NCI-H2029 (cell line): ENCODE data around the gene PDE7B.
"Not testable (repeated sequence)": the region's sequence is repeated elsewhere in the genome, so short reads cannot be mapped to it uniquely, and the experiment has no call there.

ENCODE experiments used
- DNase-seq: peaks from one replicate; lab custom pipeline; 2025; lab: John Stamatoyannopoulos, UW

PDE7B gene

DNA sequence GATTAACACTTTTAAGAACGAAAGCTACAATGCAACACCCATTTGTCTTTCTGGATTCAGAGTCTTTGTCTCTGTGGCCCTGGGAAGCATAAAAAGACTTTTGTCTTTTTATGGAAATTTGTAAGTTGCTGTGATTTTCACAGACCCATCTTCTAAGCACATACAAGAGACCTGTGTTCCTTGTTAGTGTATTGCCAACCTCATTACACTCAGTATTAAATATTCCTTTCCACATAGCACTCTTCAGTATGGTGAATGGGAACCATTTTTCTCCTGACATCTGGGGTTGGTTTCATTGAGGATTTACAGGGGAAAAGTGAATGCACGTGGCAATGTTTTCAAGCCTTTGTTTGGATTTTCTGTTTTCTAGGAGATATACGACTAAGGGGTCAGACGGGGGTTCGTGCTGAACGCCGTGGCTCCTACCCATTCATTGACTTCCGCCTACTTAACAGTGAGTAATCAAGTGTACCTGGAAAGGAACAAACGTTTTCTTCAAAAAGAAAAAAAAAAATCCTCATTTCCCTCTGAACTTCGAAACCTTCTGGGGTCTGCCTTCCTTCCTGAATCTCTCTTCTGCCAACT lies 257.0 kb downstream of the PDE7B start:
- DNase-seq: no peak

DNA sequence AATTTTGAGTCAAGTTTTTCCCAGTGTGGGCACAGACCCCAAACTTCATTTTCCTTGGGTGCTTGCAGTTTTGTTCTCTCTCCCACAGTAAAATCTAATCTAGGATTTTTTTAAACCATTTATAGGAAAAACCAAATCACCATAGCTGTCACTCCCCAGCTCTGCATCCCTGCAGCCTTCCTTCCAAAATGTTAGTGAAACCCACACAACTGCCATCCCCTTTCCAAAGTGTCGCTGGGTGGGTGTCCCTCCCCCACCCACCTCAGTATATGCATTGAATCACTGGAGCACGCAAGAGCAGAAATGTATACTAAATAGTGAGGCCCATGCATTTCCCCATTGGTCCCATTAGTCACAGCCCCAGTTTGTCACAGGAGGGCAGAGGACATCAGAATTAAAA lies 260.3 kb downstream of the PDE7B start:
- DNase-seq: no peak

DNA sequence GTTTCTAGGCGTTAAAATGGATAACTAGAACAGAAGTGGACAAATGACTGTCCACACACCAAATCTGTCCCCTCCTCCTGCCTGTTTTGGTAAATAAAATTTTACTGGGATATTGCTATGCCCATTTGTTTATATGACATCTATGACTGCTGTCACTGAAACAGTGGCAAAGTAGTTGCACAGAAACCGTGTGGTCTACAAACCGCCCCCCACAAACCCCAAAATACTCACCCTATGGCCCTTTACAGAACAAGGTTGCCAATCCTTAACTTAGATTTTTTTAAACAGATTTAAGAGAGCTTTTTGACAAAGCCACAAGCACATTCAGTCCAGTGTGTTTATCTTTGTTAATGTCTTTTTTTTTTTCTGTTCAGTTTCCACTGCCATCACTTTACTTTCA lies 260.8 kb downstream of the PDE7B start:
- DNase-seq: no peak

DNA sequence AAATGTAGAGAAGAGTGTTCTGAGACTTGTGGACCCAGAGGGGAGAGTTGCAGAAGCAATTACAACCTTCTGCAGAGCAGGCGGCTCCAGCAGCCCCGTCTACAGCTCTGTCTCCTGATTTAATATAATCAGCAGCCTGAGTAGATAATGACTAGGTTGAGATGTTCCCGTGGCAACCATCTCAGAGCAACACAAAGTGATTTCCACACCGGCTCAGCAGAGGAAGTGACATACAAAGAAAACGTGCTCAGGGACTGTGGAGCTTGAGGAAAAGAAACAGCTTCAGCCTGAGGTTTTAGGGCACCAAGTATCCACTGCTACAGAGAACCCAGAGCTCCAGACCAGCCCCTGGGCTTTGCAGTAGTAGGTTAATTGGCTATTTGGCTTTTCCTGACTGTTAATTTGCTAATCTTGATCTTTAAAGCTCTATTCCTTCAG lies 262.3 kb downstream of the PDE7B start:
- peak; percentile 36 for DNase-seq

DNA sequence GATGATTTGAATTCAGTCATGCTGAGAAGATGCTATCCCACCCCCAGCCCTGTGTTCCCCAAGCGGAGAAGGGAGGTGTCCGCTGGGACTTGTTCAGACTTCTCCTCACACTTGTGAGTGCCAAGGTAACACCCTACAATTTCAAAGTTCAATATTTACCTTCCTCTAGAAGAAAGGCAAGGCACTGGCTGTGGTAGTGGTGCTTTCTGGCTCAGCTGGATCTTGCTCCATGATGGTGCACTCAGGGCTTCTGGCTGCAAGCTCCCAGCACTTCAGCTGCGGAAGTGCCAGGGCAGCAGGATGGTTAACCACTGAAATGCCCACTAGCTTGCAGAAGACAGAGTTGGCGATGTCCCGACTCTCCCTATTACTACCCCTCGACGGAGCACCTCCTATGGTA lies 263.2 kb downstream of the PDE7B start:
- no peak for DNase-seq

GRCh38 chr6:136115941-136116340 lies 264.4 kb downstream of the PDE7B start:
- DNase-seq: no peak

- no peak for DNase-seq
Measured at GRCh38 chr6:136117081-136117480, 265.6 kb downstream of the PDE7B start.

DNA sequence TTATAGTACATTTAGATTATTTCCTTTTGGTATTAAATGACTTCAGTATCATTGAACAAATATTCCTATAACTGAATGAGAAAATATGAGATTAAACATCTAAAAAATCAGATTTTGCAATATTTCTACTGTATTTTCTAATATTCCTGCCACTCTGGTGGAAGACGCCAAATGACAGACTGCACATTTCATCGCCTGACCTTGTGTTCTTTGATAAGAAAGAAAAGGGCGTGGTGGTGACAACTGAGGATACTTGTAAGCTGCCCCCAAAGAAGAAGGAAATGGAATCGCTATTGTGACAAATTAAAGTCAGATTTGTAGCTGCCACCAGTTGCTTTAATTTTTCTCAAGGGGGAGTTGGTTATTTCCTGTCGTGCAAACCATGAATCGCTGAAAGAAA lies 267.3 kb downstream of the PDE7B start:
- DNase-seq: no peak

- DNase-seq: no peak
Measured at GRCh38 chr6:136123468-136123867, 272.0 kb downstream of the PDE7B start.

DNA sequence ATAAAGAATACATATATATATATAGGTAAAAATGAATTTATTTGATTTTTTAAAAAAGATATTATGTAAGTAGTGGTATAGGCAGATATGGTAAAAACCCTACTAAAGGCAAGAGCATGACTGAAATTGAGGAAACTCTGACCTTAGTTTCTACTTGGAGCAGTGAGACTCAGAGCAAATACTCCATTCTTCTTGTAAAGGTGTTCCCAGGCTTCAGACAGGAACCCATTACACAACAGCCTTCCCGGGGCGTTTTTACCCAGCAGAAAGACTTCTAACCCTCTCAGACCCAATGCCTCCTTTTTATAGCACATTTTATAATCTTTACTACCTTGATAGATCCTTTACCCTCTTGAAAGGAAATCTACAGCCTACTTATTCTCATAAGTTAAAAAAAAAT lies 274.1 kb downstream of the PDE7B start:
- no peak for DNase-seq

DNA sequence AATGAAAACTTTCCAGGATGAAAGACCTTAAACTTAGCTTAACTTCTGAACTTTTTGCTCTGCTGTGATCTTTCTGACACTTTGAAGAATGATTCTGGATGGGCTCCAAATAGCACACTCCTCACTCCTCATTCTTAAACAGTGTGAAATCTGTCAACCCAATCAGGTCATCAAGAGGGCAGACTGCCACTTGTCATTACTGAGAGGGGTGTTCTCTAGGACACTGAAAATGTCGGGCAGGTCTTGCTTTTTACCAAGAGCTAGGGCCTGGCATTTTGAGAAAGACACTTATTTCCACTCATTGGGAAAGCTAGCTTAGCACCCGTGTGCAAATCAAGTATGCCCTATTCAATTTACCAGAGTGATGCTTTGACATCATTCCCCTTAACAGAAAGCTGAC lies 276.4 kb downstream of the PDE7B start:
- DNase-seq: no peak

DNA sequence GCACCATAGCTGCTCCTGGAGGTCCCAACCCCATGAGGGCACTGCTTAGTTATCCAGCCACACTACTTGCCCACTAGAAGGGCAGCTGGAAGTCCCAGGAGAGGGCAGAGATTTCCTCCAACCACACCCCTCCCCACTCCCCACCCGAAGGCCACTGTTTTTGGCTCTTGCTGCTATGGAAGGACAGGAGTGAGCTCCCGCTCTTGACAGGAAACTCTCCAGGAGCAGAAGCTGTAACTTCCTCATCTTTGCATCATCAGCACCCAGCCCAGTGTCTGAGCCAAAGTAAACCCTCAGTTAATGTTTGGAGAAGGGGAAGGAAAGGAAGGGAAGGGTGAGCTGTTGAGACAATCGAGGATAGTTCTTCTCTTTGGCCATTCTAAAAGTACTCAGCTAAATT lies 277.9 kb downstream of the PDE7B start:
- DNase-seq: no peak

DNA sequence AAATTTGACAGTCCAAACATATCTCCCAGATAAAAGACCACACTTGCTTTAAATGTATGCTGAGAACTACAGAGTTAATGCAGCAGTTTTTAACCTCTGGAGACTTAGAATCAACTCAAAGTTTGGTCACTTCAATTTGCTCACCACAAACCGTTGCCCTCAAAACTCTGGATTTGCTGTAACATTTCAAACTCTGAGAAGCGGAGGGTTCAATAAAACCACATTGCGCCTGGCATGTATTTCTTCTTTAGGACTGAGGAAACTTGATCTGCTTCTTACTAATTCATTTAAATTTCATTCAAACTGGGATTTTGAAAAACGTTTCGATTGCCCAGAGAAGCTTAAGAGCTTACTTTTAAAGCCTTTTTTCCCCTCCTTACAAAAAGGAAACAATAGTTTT lies 282.8 kb downstream of the PDE7B start:
- no peak for DNase-seq

DNA sequence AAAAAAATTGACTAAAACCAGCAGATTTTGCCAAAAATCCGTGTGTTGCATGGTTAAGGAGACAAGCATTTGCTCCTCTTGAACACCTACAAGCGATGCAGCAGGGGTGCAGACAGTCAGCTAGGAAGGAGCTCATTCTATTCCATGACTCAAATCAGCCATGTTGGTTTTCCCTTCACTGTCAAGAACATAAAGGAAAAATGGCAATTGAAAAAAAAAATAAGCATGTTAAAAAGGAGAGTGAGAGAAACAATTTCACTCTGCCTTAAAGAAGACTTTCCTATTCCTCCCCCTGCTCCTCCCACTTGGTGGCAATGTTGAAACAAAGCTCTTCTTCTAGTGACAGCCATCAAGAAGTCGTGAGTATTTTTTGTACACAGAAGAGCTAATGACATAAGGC lies 283.2 kb downstream of the PDE7B start:
- DNase-seq: no peak

DNA sequence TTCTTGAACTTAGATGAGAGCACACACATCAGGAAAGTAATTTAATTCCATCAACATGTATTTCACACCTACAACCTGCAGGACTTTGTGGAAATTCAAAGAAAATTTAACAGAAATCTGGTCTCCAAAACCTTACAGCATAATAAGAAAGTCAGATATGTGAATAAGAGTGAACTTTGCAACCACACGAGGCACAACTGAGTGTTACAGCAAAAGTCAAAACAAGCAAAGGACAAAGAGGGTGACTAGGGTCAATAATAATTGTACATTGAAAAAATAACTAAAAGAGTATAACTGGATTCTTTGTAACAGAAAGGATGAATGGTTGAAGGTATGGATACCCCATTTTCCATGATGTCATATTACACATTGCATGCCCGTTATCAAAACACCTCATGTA lies 284.8 kb downstream of the PDE7B start:
- DNase-seq: no peak

- DNase-seq: no peak
Measured at GRCh38 chr6:136137008-136137692, 285.6 kb downstream of the PDE7B start.

- DNase-seq: no peak
Measured at GRCh38 chr6:136137739-136138402, 286.4 kb downstream of the PDE7B start.

- DNase-seq: not testable (repeated sequence)
Measured at GRCh38 chr6:136139111-136139510, 287.6 kb downstream of the PDE7B start.

GRCh38 chr6:136144251-136145023 lies 292.9 kb downstream of the PDE7B start:
- no peak for DNase-seq

GRCh38 chr6:136146130-136146529 lies 294.6 kb downstream of the PDE7B start:
- DNase-seq: no peak

DNA sequence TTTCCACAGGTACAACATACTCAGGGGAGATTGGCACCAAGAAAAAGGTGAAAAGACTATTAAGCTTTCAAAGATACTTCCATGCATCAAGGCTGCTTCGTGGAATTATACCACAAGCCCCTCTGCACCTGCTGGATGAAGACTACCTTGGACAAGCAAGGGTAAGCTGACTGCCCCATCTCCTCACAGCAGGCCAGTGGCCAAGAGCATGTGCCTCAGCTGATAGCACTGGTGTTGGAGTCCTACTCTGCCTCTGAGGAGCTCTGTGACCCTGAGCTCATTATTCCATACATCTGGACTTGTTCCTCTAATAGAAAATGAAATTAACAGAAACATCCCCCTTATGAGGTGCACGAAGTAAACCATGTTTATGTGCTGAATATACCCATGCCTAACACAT lies 295.8 kb downstream of the PDE7B start:
- DNase-seq: no peak

- no peak for DNase-seq
Measured at GRCh38 chr6:136148051-136148450, 296.6 kb downstream of the PDE7B start.

DNA sequence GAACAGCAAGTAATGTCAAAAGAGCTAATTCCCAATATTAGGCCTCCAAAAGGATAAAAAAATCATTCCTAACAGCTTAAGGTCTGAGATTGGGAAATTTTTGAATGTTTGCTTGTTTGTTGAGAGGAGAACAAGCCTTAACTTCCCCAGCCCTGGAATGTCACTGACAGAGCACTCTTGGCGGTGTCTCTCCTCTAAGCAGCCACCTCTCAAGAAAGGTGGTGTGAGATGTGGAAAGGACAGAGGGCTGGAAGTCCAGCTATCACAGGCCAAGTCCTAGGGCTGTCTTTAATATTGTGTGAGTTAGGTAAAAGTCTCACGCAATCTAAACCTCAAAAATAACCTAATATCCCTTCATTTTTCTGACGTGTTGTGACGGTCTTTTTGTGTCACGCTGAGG lies 297.0 kb downstream of the PDE7B start:
- DNase-seq: no peak
